NCI-H2227 (cell line): ENCODE data around the gene CYP4Z1.
"Not testable (repeated sequence)": the region's sequence is repeated elsewhere in the genome, so short reads cannot be mapped to it uniquely, and the experiment has no call there.

Experiments
- DNase-seq: peaks from one replicate; lab custom pipeline; 2025; ENCODE audit not compliant: unreplicated experiment; lab: John Stamatoyannopoulos, UW

Gene CYP4Z1

DNA sequence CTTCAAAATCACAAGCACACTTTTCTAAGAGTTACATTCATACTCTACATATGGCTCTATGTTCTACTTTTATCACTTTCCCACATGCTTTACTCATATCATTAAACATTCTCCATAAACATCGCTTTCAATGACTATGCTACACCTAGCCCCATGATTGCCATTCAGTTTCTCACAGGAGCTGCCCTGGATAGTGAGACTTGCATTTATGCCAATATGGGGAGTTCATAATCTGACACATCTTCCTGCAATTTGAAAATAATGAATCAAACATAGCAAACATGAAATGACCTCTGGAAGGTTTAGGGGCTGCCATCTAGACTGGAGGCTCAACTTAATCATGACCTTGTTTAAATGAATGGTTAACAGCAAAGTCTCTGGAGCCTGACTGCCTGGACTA lies 61.2 kb downstream of the CYP4Z1 start:
- no peak for DNase-seq

DNA sequence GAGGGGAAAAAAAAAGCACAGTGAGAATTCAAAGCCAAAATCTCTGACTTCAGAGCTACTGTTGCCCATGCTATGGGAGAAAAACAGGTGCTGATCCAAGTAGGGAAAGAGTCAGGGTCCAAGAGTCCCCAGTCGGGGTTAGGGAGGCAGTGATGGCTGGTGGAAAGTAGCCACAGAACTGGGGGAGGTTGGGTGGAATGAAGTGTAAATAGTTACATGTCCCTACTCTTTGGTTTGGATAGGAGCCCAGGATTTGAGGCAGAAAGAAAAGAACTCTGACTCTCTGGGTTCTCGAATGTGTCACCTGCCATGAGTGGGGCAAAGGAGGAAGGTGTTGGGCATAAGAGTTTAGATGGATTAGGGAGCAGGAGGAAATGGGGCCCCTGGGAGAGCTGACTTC lies 61.8 kb downstream of the CYP4Z1 start:
- DNase-seq: not testable (repeated sequence)

DNA sequence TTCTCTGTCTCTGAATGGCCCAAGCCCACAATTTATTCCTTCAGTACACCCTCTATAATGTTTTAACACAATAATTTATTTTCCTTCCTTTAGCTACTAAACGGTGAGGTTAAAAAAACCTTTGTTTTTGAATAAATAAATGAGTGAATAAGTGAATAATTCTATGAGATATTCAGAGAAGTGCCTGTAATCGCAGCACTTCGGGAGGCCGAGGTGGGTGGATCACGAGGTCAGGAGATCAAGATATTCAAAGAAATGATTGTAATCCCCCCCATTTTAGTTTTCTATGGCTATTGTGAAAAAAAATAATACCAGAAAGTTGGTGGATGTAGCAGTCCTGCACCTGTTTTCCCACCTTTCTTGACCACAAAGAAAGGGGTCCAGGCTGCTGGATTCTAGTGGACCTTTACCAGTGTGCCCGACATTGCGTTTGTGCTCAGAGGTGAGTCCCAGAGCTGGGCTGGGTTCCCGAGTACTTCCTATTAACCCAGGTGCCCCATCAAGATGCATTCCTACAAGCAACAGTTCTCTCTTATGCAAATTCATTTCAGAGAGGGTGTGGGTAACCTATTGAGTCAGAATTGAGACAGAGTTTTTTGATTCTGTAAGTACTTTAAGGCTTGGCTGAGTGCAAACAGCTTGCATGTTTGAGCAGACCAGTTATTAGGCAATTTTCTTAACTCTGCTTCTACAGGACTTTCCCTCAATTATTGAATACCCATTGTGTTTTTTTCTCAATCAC lies 62.6 kb downstream of the CYP4Z1 start:
- DNase-seq: not testable (repeated sequence)

DNA sequence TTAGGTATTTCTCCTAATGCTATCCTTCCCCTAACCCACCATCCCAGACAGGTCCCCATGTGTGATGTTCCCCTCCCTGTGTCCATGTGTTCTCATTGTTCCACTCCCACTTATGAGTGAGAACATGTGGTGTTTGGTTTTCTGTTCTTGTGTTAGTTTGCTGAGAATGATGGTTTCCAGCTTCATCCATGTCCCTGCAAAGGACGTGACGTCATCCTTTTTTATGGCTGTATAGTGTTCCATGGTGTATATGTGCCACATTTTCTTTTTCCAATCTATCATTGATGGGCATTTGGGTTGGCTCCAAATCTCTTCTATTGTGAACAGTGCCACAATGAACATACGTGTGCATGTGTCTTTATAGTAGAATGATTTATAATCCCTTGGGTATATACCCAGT lies 65.6 kb downstream of the CYP4Z1 start:
- not testable (repeated sequence) for DNase-seq

DNA sequence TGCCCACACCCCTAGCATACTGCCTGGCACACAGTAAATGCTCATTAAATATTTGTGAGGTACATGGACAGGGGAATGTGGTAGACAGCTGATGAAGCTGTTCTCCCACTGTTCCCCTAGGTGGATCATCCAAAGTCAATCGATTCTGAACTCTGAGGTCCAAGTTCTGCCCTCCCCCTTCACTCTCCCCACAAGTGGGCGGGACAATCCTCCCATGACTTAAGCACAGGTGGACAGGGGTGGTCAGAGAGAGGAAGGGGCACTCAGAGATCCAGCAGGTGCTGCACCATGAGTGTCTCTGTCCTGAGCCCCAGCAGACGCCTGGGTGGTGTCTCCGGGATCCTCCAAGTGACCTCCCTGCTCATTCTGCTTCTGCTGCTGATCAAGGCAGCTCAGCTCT lies 70.2 kb downstream of the CYP4Z1 start, which contains the start of gene CYP4A22:
Gene CYP4A22 (plus strand): TSS at position 244 of the 400 bp plus-strand sequence. CDS start 45 bp downstream, at position 289.
- no peak for DNase-seq

DNA sequence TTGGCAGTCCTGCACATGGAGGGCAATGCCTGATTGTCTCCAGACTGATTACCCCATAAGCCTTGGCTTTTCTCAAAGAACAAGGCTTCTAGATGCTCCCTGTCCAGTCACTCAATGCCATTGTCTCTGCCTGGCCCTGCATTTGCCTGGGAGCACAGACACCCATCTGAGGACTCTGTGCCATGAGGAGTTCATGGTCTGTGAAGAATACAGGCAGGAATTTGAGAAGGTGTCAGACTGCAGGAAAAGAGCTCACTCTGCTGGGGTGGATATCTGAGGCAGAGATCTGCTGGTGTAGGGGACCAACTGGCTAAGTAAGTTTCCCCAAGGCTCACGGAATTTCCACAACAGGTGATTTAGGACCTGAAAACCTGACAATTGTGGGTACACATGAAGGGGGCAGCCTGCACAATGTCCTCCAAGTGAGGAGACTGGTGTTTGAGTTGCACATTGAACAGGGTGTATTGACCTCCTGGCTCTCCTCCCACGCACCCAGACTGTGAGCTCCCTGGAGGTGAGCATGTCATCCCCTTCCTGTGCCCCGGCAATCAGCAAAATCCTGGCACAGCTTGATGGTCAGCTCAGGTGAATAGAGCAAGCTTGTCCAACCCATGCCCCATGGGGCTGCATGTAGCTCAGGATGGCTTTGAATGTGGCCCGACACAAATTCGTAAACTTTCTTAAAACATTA lies 71.0 kb downstream of the CYP4Z1 start:
- DNase-seq: no peak

DNA sequence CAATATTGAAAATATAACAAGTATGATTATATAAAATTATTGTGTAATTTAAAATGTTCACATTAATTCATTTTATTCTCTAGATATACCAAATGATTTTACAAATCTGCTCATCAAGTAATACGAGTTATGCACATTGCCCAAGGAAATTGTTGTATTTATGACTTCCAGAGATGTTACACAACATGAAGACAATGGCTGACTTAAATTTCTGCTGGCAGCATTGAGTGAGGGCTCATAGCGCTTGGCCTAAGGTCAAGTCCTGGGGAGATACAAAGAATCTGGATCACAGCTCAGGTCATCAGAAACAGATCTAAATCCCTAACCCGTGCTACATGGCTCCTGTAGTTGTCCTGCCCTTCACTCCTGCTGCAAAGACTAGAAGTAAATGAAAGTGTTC lies 73.3 kb downstream of the CYP4Z1 start:
- not testable (repeated sequence) for DNase-seq

DNA sequence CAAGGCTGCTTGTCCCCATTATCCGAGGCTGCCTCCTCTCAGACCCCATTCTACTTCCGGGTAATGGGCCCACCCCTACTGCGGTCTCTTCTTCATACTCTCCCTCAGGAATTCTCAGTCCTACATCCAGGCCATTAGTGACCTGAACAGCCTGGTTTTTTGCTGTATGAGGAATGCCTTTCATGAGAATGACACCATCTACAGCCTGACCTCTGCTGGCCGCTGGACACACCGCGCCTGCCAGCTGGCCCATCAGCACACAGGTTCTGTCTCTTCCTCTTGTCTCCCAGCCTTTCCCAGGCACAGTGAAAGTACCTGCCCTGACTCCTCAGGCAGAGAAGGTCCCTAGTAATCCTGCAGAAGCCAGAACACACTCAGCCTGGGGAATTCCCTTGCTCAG lies 76.6 kb downstream of the CYP4Z1 start:
- DNase-seq: not testable (repeated sequence)

DNA sequence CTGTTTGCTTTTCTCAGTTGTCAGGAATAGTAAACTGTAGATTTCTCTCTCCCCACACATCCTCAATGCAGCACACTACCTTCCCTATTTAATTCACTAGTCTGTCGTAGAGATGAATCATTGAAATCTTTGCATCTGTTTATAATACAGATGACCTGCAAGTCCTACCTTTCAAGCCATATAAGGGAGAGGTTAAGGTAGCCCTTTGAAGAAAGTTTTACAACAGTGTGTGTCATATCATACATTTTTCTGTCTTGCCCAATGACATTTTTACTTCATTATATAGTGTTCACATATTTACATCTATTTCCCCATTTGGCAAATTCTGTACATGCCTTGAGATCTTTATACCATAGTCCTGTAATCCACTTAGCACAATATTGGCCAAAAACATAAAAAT lies 79.5 kb downstream of the CYP4Z1 start:
- DNase-seq: not testable (repeated sequence)

DNA sequence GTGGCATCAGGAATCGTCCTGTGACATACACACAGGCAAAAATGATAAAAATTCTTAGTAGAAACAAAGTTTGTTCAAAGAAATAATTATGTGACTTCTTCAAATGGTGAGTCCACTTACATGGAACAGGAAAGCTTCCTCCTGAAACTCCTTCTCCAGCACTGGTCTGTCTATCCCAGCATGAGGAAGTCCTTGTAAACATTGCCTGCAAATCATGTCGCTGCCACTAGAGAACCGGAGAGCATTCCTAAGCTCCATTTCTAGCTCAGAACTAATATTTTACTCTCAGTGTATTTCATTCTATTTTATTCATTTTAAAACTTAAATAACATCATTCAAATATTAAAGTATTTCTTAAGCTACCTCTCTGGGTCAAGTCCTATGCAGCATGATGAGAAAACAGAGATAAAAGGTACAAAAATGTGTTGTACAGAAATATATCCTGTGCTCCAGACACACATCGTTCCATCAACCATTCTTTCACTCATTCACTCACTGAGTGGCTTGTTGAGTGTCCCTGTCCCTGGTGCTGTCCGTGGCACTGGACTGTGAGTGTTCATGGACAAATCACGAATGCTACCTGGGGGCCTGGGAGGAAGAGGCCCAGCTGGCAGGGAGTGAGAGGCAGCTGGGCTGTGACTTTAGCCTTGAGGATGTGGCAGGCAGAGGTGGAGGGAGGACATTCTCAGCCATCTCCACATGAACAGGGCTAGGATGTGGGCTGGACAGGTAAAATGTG lies 80.2 kb downstream of the CYP4Z1 start:
- DNase-seq: no peak

DNA sequence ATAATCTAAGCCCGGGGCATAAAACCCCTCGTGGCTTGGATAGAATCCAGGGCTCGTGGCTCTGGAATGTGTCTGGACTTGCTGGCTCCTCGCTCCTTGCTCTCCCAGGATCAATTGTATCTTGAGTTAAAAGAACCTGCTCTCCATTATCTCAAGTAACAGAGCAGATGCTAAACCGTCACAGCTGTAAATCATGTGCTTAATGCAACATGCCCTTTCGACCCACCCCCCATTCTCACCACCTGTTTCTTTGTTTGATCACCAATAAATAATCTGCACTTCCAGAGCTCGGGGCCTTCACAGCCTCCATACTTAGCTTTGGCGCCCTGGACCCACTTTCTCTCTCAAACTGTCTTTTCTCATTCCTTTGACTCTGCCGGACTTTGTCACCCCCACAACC lies 82.1 kb downstream of the CYP4Z1 start:
- peak; percentile 24 for DNase-seq

DNA sequence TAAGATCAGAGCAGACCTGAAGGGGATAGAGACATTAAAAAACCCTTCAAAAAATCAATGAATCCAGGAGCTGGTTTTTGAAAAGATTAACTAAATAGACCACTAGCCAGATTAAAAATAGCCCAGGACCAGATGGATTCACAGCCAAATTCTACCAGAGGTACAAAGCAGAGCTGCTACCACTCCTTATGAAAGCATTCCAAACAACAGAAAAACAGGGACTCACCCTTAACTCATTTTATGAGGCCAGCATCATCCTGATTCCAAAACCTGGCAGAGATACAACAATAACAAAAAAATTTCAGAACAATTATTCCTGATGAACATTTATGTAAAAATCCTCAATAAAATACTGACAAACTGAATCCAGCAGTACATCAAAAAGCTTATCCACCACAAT lies 89.4 kb downstream of the CYP4Z1 start:
- DNase-seq: not testable (repeated sequence)

DNA sequence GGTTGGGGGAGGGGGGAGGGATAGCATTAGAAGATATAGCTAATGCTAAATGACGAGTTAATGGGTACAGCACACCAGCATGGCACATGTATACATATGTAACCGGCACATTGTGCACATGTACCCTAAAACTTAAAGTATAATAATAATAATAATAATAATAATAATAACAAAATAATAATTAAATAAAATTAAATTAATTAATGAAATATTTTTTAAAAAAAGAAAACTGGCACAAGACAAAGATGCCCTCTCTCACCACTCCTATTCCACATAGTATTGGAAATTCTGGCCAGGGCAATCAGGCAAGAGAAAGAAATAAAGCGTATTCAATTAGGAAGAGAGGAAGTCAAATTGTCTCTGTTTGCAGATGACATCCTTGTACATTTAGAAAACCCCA lies 90.9 kb downstream of the CYP4Z1 start:
- DNase-seq: not testable (repeated sequence)

DNA sequence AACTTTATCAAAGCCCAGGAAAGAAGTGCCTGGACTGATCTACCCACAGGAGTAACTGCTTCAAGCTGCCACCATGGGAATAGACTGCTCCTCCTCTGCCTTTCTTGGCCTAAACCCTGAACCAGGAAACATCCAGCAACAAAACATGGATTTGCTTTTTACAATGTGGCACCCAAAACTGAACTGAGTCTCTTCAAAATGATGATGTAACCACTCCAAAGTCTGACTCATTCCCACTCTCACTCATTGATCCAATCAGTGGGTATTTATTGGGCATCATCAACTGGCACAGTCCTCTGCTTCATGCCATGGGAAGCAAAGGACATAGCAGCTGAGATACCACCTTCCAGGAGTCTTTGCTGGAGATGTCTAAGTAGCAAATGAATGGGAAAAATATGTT lies 93.7 kb downstream of the CYP4Z1 start:
- DNase-seq: no peak

DNA sequence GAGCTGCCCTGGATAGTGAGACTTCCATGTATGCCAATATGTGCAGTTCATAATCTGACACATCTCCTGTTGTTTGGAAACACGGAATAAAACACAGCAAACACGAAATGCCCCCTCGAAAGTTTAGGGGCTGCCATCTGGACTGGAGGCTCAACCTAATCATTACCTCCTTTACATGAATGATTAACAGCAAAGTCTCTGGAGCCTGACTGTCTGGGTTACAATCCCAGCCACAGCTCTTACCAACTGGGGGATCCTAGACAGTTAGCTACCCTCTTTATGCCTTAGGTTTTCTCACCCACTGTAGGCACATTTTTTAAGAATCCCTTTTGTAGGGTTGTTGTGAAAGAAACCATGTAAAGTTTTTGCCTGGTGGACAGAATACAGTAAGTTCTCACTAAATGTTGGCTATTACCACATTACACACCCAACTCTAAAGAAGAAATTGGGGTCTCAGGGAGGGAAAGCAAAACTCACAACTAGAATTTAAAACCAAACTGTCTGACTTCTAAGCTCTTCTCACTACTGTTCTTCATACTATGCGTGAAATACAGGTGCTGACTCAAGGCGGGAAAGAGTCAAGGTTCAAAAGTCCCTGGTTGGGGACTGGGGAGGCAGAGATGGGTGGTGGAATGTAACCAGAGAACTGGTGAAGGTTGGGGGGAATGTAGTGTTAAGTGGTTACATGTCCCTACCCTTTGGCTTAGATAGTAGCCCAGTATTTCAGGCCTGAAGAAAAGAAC lies 94.4 kb downstream of the CYP4Z1 start:
- no peak for DNase-seq

DNA sequence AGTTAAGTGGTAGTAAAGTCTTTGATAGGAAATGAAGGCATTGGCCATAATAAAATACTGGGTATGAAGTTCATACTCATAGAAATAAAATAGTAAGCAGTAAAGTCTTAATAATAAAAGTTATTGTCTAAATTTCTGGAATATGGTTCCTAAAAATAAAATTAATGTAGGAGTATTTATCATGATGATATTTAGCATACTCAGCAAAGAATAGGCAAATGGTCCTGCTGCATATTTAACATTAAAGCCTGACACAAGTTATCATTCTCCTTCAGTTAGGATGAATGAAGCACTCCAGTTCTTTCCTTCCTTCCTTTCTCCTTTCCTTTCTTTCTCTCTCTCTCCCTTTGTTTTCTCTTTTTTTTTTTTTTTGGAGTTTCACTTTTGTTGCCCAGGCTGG lies 97.5 kb downstream of the CYP4Z1 start:
- DNase-seq: no peak
